Dedifferentiated amniotic fluid mesenchymal stem cell (primary cell): ENCODE results near the gene FRMD7.

Experiments used
- DNase-seq: peaks from one replicate; pipeline ENCODE4 v3.0.0-alpha.2; 2016; ENCODE audit errors: extremely low spot score

FRMD7 gene

DNA sequence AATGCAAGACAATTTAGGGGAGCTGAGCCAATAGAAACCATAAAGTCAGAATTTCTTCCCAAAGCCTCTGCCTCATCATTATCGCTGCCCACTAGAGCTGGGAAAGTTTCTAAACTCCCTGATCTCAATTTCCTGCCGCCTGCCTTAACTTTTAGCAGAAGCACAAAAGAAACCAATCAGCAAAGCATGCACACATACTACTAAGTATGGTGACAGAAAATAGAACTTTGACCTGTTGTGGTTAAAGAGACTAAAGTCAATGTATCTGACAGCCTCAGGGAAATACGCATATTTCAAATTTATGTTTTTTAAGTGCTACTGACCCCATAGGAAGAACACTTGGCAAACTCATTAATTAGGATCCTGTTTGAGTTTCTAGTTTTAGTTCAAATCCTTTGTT lies 94.7 kb downstream of the FRMD7 start:
- no peak for DNase-seq

DNA sequence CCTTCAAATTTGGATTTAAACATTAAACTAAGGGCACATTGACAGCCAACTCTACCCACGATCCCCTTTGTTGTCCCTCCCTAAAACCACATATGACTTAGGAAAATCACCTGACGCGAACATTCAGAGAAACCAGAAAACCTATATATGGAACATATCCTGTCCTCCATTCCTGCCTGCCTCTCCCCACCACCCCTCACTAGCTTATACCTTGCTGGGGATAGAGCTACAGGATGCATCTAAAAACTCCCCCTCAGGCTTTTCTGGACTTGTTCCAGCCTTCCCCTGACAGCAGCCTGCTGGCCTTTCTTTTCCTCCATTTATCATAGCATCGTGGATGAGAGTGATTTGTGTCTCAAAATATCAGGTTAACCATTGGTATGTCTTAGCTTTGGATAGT lies 96.0 kb downstream of the FRMD7 start:
- no peak for DNase-seq

DNA sequence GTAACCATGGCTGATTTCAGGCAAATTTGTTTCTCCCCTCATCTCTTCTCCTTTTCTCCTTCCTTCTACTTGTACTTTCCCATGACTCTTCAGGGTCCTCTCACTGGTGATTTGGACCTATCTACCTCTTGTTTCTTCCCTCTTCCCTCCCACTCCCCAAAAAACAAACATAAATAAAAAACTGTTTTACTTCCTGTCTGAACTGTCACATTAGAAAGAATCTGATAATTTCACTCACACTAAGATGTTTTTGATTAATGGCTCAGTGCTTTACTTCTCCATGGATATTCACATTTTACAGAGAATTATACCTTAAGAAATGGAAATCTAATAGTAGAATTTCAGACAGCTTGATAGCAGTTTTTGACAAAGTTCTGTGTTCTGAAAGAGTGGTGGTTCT lies 97.6 kb downstream of the FRMD7 start:
- no peak for DNase-seq
